ENCODE data around the gene TDP2.
A peak's percentile ranks its signal among the peaks of the same experiment; 100 is the strongest.
"Not testable (repeated sequence)": the region's sequence is repeated elsewhere in the genome, so short reads cannot be mapped to it uniquely, and the experiment has no call there.

Gene TDP2

GRCh38 chr6:24678792-24679352 is 12.2 kb upstream of the TDP2 start:
- DNase-seq = not testable (repeated sequence)

- DNase-seq = peak; percentile 15
Observed at GRCh38 chr6:24673625-24674024, 6.9 kb upstream of the TDP2 start.

GRCh38 chr6:24672620-24673182 is 6.0 kb upstream of the TDP2 start:
- no peak for DNase-seq

- DNase-seq = not testable (repeated sequence)
Observed at GRCh38 chr6:24671077-24671476, 4.4 kb upstream of the TDP2 start.

- DNase-seq = peak; percentile 12
Observed at GRCh38 chr6:24670492-24670891, 3.8 kb upstream of the TDP2 start.

- DNase-seq = no peak
Observed at GRCh38 chr6:24668997-24669361, 2.3 kb upstream of the TDP2 start.

GRCh38 chr6:24668066-24668996 is 1.6 kb upstream of the TDP2 start:
- DNase-seq = not testable (repeated sequence)

- DNase-seq = peak; percentile 11
Observed at GRCh38 chr6:24667378-24667803, 692 bp upstream of the TDP2 start.

GRCh38 chr6:24666097-24666640 is 530 bp downstream of the TDP2 start:
- no peak for DNase-seq

GRCh38 chr6:24664046-24664987 is 2.4 kb downstream of the TDP2 start:
- DNase-seq = no peak

GRCh38 chr6:24663189-24663588 is 3.5 kb downstream of the TDP2 start:
- DNase-seq = no peak

GRCh38 chr6:24662236-24662635 is 4.5 kb downstream of the TDP2 start:
- no peak for DNase-seq

- DNase-seq = not testable (repeated sequence)
Observed at GRCh38 chr6:24661759-24662158, 4.9 kb downstream of the TDP2 start.

- DNase-seq = no peak
Observed at GRCh38 chr6:24660105-24660504, 6.6 kb downstream of the TDP2 start.

- DNase-seq = no peak
Observed at GRCh38 chr6:24659561-24659960, 7.1 kb downstream of the TDP2 start.

GRCh38 chr6:24658573-24659560 is 7.8 kb downstream of the TDP2 start:
- no peak for DNase-seq

GRCh38 chr6:24655215-24655614 is 11.5 kb downstream of the TDP2 start:
- no peak for DNase-seq

- no peak for DNase-seq
Observed at GRCh38 chr6:24650365-24650764, 16.3 kb downstream of the TDP2 start.

- no peak for DNase-seq
Observed at GRCh38 chr6:24649691-24650090, 17.0 kb downstream of the TDP2 start.

- no peak for DNase-seq
Observed at GRCh38 chr6:24648276-24648675, 18.4 kb downstream of the TDP2 start.

GRCh38 chr6:24646771-24647170 is 19.9 kb downstream of the TDP2 start:
- DNase-seq = no peak
